Left lobe of liver (tissue), 2 donors: ENCODE data around the gene KLHDC10. TPM values are rescaled to one million over a fixed set of nuclear protein-coding genes. Genes with fewer than 3 reads are reported as not detected.
"Not testable (repeated sequence)": the region's sequence is repeated elsewhere in the genome, so short reads cannot be mapped to it uniquely, and the experiment has no call there.

Experiments used
- ATAC-seq: fragments of 200-7000 bp; cut with Tn5 transposase; one replicate; pipeline ENCODE4 v1.9.1; 2020; ENCODE audit warnings: mild to moderate bottlenecking, moderate library complexity
- DNase-seq: peaks from one replicate; pipeline ENCODE4 v3.0.0-alpha.2; 2020; ENCODE audit warnings: low spot score
- total RNA-seq: library from RNA; stranded (reverse); gene quantifications from one replicate; pipeline ENCODE4 v1.2.1, GENCODE V29; 2021
- donor health status: DM: no; HTN: no; CAD: no; lungs with moderate emphysema.
- donor health status: DM: no; HTN: yes; CAD: no.

The KLHDC10 gene
- total RNA-seq, 1 donor from 2014 or later: 35.3 TPM

DNA sequence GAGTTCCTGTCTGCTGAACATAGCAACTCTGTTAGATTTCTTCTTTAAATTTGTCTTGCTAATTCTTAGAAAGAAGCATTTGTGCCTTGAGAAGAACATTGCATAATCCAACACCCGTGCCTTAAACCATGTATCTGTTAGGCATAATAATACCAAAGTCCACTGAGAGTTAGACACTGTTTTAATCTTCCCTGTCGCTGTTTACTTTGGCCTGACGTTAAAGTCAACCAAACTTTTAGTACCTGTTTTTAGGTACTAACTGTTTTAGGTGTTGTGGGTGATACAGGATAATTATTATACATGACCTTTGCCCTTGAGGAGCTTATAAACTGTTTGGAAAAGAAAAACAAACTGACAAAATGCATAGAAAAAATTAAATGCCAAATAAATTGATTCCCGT, 43.6 kb downstream of the KLHDC10 start:
- peak; percentile 83 for ATAC-seq

DNA sequence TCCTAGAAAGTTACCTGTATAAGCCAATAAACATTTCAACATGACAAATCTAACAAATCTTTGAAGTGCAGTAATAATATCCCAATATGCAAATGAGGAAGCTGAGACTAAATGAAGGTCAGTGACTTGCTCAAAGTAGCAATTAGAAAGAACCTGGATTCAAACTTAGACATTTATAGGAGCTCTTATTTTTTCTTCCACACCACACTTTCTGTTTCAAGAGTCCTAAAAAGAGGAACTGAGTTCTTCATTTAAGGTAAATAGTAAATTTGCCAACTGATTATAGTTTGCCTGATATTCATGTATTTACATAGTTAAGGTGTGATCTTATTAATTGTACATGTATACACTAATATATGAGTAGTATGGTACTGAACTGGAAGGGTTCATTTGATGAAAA, 44.0 kb downstream of the KLHDC10 start:
- DNase-seq: no peak
- ATAC-seq: no peak

More for the DNA sequence above, 43.6 kb downstream of the KLHDC10 start:
- DNase-seq: no peak

DNA sequence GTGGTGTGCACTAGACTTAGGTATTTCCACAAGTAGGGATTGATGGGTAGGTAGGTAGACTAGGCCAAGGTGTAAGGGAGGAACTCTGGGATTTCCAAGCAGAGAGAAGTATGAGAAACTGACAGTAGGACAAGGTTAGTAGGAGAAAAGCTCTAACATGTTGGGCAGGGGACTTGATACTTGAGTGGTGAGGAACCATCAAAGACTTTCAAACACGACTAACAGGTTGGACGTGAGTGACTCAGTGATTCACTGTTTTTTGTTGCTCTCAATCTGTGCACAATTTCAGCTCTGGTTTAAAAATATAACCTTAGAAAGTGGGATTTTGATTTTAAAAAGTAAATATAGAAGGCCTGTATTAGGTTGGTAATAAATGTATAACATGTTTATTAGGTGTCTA, 44.4 kb downstream of the KLHDC10 start:
- DNase-seq: no peak
- no peak for ATAC-seq

DNA sequence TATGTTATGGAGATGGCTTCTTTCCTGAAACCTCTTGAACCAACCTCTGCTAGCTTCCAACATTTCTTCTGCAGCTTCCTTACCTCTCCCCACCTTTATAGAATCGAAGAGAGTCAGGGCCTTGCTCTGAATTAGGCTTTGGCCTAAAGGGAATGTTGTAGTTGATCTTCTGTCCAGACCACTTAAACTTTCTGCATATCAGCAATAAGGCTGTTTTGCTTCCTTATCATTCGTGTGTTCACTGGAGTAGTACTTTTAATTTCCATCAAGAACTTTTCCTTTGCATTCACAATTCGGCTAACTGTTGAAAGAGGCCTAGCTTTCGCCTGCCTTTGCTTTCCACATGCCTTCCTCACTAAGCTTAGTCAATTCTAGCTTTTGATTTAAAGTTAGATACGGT, 48.0 kb downstream of the KLHDC10 start:
- no peak for DNase-seq
- ATAC-seq: no peak

DNA sequence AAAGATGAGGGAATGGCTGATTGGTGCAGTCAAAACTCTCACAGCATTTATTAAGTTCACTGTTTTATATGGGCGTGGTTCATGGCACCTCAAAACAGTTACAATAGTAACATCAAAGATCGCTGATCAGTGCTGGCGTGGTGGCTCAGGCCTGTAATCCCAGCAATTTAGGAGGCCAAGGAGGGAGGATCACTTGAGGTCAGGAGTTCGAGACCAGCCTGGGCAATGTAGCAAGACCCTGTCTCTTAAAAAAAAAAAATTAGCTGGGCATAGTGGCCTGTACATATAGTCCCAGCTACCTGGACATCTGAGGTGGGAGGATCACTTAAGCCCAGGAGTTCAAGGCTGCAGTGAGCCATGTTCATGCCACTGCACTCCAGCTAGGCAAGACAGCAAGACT, 48.5 kb downstream of the KLHDC10 start:
- ATAC-seq: no peak
- no peak for DNase-seq

DNA sequence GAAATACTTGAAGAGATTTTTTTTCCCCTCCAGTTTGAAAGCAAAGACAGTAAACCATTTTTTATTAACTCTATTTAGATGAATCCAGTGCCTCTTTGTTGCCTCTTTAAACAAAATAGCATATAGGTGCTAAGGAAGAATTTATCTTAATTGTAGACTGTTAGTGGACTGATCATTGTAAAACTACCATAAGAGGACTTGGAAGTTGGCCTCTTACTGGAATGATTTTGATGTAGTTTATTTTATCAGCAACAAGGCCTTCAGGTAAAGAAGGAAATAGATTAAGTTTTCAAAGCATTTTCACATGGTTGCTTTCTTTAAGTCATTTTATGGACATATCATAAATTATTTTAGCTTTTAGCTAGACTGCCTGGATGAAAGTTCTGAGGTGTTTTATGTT, 53.2 kb downstream of the KLHDC10 start:
- no peak for DNase-seq
- ATAC-seq: no peak

DNA sequence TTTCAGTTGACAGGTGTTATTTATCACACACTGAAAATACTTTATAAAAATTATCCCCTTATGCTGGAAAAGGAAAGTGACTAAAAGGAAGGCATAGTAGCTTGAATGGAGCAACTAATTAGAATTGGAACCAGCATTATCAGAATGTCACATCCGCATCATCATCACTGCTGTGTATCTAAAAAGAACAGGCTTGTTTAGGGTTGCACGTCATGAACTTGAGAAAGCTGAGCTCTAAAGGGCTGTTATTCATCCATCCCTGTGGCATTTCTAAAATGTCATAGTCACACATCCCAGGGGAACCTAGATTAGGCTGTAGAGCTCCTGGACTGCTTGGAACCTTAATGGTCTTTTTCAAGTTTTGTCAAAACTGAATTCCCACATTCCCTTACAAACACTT, 54.4 kb downstream of the KLHDC10 start:
- ATAC-seq (no peak), DNase-seq (no peak)

DNA sequence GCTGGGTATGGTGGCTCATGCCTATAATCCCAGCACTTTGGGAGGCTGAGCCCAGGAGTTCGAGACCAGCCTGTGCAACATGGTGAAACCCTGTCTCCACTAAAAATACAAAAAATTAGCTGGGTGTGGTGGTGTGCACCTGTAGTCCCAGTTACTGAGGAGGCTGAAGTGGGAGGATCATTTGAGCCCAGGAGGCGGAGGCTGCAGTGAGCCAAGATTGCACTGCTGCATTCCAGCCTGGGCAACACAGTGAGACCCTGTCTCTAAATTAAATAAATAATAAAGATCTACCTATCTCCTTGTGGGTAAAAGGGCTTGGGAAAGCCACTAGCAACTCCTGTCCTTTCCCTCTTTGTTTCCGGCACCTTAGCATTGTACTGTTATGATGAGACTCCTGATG, 56.5 kb downstream of the KLHDC10 start:
- not testable (repeated sequence) for ATAC-seq, DNase-seq

DNA sequence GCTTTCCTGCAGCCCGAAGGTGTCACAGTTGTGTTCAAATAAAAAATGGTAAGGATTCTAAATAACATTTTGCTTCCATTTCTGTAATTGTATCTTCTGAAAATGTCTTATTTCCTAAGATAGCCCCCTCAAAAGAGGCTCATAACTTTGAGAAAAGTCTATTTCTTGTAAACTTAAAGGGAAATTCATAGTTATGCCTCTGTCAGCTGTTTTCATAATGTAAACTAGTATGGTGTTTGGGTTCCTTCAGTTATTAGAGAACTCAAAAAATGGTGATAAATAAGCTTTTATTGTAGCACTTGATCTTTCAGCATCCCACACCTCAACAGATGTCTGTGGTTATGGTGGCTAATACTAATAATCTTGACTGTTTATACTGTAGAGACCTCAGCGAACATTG, 57.1 kb downstream of the KLHDC10 start:
- no peak for ATAC-seq

DNA sequence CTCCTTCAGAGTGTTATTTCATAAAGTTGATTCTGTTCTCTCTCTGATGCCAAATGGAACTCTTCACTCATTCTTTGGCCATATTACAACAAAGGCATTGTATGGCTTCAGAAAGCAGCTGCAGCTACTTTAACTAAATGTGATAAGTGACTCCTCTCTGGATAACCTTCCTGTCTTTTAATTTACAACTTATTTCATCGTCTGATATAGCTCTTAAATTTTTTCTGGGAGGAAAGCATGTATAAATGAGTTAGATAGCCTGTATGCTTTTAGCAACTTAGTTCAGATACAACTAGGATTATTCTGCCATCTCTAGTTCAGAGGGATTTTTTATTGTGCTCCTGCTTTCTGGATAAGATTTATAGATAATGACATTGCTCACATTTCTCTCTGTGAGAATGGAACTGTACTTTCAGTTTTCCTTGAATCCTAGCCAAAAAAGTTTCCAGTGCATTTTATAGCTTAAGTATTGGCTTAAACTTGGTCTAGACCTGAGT, 57.5 kb downstream of the KLHDC10 start:
- no peak for ATAC-seq

More for the DNA sequence above, 57.1 kb downstream of the KLHDC10 start:
- DNase-seq: no peak

DNA sequence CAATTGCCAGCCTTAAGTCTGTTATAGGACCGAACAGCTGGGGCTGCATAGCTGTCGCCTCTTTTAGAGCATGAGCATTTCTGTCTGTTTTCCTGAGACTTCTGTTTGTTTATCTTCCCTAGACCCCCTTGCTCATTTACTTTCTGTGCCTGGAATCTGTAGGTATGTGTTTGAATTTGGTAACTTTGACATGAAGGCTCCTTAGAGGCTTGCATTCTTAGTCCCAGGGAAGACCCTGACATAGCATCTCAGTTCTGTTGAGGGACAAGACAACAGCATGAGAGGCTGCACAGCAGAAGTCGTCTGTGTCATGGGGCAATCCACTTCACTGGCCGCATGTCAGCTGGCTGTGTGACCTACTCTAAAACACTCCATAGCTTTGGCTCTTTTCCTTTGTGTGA, 58.7 kb downstream of the KLHDC10 start:
- ATAC-seq: no peak
- no peak for DNase-seq

More for the DNA sequence above, 57.5 kb downstream of the KLHDC10 start:
- no peak for DNase-seq

DNA sequence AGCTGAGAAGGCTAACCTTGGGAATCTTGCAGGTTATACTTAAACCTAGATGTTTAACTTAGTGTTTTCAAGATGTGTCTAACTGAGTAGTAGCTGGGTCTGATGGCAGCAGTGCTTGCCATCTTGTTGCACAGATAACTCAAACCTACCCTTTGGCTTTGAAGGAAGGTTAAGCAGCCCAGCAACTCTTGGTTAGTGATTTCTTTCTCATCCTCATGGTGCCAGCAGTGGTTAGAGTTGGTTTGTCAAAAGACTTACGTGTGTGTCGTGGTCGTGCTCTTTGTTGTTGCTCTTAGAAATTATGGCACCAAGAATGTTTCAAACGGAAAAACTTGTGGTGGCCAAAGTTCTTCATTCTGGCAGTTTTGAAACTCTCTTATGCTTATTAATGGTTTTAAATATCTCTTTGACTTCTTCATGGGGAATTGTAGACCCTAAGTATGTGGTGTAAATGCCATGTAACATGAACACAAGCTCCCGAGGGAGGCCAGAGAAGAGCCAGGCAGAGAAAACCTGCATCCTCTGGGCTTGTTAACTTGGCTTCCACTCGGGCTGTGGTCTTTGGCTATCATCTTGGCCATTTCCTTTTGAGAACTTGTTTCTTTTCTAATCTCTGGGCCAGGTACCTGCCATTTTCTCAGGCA, 61.0 kb downstream of the KLHDC10 start:
- ATAC-seq: no peak
- DNase-seq: no peak

DNA sequence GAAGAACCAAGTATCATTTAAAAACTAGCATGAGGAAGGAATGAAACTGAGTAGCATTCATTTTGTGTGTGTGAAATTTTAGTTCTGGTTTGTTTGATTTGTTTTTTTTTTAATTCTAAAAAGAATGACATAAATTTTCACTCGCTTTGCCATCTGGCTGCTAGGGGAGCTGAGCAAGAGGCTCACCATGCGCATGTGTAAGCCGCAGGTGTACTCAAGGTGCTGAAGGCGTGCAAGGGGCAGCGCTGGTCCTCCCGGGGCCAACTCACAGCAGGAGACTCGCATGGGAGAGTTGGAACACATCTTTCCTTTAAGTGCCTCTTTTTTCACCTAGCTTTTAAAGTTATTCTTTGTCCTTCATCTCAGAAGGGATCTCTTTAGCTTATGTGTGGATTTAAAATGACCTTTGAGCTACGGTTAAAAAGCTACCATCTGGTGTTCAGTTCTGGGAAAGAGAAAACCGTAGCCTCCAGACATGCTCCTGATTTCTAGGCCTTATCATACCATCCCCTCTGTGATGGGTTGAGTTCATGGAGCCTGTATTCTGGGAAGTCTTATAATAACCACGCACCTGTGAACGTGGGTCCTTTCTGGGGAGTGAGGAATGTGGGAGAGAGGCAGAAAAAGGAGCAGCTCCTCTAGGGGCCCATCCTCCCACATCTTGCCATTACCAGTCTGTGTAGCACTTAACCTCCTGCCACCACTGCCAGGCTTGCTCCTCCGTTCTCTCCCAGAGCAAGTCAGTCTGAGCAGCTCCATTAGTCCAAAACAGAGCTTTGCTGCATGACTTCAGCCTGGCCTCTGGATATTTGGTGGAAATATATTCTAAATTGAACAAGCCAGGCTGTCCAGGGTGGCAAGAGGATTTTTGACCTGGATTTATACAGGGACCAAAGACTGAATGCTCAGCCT, 61.9 kb downstream of the KLHDC10 start:
- no peak for ATAC-seq

DNA sequence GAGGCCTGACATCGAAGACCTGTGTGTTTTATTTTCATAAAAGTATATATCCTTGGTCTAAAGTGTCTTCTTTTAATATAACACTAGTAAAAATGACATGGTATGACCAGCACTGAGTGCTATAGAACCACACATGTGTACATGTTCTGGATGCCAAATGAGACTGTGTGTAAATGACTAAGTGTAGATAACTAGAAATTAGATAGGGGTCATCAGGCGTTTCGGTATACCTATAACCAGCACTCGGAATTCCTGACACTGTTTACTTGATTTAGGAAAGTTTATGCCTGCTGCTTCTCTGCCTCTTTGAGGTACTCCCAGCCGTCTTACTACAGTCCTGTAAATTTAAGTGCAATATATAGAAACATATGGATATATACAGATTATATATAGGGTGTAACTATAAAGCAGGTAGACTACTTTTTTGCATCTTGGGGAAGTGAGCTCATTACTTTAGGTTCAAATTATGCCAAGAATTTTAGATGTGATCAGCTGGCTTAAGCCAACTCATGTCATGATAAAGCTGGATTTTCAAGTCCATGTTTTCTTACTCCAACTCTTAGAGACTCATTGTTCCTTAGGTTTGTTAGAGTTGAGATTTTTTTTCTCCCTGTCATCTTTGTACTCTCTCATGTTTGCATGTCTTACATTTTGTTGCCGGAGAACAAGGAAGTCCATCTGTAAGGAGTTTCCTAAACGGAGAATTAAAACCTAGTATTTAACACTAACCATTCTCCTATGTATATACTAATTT, 62.9 kb downstream of the KLHDC10 start:
- no peak for ATAC-seq
- no peak for DNase-seq

More for the DNA sequence above, 61.9 kb downstream of the KLHDC10 start:
- no peak for DNase-seq

DNA sequence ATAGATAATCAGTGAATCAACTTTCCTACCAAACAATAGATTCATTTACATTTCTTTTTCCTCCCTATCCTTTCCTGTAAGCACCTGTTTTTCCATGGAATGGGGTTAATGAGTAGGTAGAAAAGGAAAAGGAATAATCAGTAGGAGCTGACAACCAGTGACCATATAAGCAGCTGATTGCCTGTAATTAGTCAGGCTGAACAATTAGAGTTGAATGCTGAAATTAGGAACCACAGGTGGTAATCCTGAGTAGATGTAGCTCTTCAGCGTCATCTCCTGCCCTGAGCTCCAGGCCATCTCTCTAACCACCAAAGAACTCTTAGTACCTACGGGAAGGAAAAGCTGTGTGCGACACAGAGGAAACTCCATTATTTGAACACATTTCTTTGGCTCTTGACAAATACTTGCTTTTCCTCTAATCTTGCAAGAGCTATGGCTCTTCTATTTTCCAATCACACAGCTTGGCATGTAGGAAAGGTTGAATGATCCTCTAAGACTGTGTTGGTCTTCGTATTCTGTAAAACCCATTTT, 63.8 kb downstream of the KLHDC10 start:
- DNase-seq (no peak), ATAC-seq (no peak)

DNA sequence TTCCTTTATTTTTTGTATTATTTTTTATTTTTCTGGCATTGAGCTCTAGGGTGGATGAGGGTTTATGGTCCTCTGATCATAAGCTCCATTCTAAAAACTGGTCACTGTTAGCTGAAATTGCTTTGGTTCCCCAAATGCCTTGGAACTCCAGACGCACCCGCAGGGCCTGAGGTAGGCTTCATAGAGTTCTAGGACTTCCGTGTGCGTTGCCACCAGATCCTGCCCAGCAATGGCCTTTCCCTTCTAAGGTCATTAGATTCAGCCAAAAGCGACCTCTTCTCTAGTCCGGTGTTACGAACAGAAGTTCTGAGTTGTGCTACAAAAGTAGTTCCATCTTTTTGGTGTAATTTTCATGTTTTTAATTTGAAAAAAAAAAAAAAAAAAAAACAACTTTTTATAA, 64.4 kb downstream of the KLHDC10 start:
- DNase-seq: no peak
- no peak for ATAC-seq

DNA sequence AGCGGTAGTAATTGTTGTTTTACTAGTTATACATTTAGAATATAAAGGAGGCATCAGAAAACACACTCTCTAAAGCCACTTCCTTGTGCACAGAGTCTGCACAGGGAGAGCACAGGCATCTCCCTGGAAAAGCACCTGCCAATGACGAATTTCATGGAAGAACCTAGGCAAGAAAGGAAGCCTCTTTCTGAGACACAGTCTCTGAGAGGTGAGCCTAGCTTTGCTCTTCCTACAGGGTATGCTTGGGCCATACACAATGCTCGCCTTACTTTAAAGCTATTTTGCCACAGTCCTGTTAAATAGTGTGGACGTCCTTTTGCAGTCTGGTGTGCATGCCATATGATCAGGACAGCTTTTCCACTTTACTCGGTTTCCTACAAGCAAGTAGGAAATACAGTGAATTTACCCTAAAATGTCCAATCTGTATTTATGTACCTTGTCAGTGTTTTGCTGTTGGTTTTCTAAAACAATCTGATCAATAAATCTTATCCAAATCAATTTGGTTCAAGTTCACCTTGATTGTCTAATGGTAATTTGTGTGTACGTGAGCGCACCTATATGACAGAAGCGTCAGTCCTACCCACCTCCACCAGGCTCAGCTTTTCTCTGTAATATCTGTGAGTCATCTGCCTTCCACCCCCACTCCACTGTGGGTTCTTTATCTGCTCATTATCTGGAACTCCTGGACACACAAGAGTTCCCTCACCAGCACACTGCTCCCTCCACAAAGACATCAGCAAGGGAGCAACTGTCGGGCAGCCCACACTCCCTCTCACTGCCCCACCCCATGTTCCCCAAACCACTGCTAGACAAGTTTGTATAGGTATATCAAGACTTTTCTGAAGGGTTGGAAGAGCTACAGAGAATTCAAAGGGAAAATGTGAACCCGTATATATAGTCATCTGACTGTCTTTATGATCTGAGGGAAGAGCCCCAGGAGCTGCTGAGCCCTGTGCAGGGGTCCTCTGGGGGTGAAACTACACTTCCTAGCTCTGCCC, 65.2 kb downstream of the KLHDC10 start:
- ATAC-seq (no peak), DNase-seq (no peak)

DNA sequence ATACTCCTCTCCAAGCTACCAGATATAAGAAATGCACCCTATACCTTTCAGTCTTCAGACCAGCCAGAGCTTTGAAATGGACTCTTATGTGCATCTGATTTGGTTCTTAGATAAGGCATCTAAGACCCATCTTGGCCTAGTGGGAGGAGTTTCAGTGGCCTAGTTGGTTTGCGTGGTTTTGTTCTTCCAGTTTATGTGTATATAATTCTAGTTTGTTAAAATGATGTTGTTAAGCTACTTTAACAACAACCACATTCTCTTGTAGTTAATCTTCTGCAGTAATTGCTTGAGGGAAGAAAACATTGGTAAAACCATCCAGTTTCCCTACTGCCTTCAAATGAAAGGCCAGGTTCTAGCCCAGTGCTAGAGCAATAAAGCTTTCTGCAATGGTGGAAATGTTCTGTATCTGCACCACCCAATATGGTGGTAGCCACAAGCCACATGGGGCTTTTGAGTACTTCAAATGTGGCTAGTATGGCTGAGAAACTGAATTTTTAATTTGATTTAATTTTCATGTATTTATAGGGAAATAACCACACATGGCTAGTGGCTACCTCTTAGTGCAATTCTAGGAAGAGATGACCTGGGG, 66.3 kb downstream of the KLHDC10 start:
- no peak for DNase-seq
- no peak for ATAC-seq

DNA sequence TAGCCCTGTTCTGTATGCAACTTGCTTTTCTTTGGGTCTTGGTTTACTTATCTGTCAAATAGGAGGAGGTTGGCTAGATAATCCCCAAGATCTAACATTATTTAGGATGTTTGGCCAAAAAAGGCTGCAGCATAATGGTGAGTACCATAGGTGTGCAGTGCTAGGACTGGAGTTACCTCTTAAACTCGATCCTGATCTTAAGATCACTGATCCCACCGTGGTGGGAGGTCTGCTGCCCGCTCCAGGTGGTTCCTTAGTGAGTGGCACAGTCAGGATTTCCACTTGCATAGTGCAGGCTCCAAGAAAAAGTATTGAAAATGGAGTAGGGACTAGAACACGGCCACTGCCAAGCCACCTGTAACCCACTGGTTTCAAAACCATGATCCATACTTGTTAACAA, 66.9 kb downstream of the KLHDC10 start:
- no peak for ATAC-seq

More for the DNA sequence above, 66.9 kb downstream of the KLHDC10 start:
- DNase-seq: no peak
